HepG2 (cell line): ENCODE results near the gene SYT9. TPM values are rescaled to one million over a fixed set of nuclear protein-coding genes. Genes with fewer than 3 reads are reported as not detected.

Experiments used
- ATAC-seq: fragments of 200-7000 bp; cut with Tn5 transposase; 3 replicates; pipeline ENCODE4 v1.9.1; 2020; ENCODE audit warnings: mild to moderate bottlenecking, moderate library complexity
- BruUV-seq: library from RNA; stranded (reverse); fragments of 400-500 nt; replicated peaks from 2 replicates; lab custom pipeline; 2021; lab: Mats Ljungman, UMichigan
- CTCF ChIA-PET: fragments of 300-600 bp; formaldehyde crosslinking; extraction: SDS; loops from one replicate; lab custom pipeline; 2021; ENCODE audit warnings: low total read pairs, inconsistent platforms, low intra/inter-chr PET ratio; lab: Yijun Ruan, JAX
- POLR2A ChIA-PET: fragments of 350-600 bp; sonication (Branson Sonifier 250); formaldehyde crosslinking; loops from one replicate; lab custom pipeline; 2020; ENCODE audit warnings: antibody characterized with exemption, inconsistent platforms; lab: Yijun Ruan, JAX
- DNase-seq: peaks from one replicate; pipeline ENCODE4 v3.0.0-alpha.2; 2015; ENCODE audit warnings: low spot score
- FAIRE-seq: peaks from 3 replicates; lab custom pipeline; 2011; peaks lifted over from hg19 to GRCh38; lab: Jason Lieb, UNC
- H2AFZ ChIP-seq: one replicate; pipeline ENCODE4 v1.6.1; 2011; ENCODE audit warnings: low read length, inconsistent platforms
- H3K27ac ChIP-seq: fragments of 300-600 bp; 3 replicates; pipeline ENCODE4 v1.8.0; 2011; ENCODE audit warnings: mixed run types, mild to moderate bottlenecking, mixed read lengths, low read length, inconsistent platforms; ENCODE audit not compliant: insufficient read depth; ENCODE audit errors: extremely low read length
- H3K27me3 ChIP-seq, 2 experiments: fragments of 200-600 bp in 1 of 2; 2 replicates in 1 of 2; 3 replicates in 1 of 2; pipeline versions ENCODE4 v1.6.0 to v1.8.0; 2011; ENCODE audit warnings: low read length in 2 of 2, mild to moderate bottlenecking in 2 of 2, moderate library complexity in 2 of 2, inconsistent platforms in 1 of 2; ENCODE audit not compliant: insufficient read depth in 2 of 2, control insufficient read depth in 1 of 2
- H3K36me3 ChIP-seq, 2 experiments: fragments of 200-600 bp in 1 of 2; replicated peaks in 1 of 2; 2 replicates in 1 of 2; 3 replicates in 1 of 2; pipeline versions ENCODE4 v1.5.1 to v1.8.0; 2011; ENCODE audit warnings: low read length in 2 of 2, inconsistent platforms in 1 of 2; ENCODE audit not compliant: insufficient read depth in 2 of 2, control insufficient read depth in 1 of 2
- H3K4me1 ChIP-seq: 2 replicates; pipeline ENCODE4 v1.5.1; 2012; ENCODE audit warnings: low read length, inconsistent platforms; ENCODE audit not compliant: insufficient read depth
- H3K4me2 ChIP-seq: 2 replicates; pipeline ENCODE4 v1.6.0; 2011; ENCODE audit warnings: low read depth, low read length, inconsistent platforms
- H3K4me3 ChIP-seq, 3 experiments: fragments of 200-600 bp in 1 of 3; sonication (generic), shearing (Covaris generic) in 1 of 3; replicated peaks in 1 of 3; 2 replicates each; pipeline ENCODE4 v1.5.1; 2011 to 2016; ENCODE audit warnings: low read length in 3 of 3, inconsistent platforms in 2 of 3, low read depth in 2 of 3, mild to moderate bottlenecking in 2 of 3, control low read depth in 1 of 3, mixed read lengths in 1 of 3; ENCODE audit not compliant: insufficient read depth in 1 of 3
- H3K79me2 ChIP-seq: one replicate; pipeline ENCODE4 v1.6.1; 2011; ENCODE audit warnings: low read length, inconsistent platforms; ENCODE audit not compliant: insufficient read depth
- H3K9ac ChIP-seq: 2 replicates; pipeline ENCODE4 v1.6.0; 2011; ENCODE audit warnings: mild to moderate bottlenecking, low read depth, low read length, inconsistent platforms; ENCODE audit not compliant: insufficient read depth
- H3K9me3 ChIP-seq: 2 replicates; pipeline ENCODE4 v1.5.1; 2012; ENCODE audit warnings: mild to moderate bottlenecking, low read length
- H4K20me1 ChIP-seq: 2 replicates; pipeline ENCODE4 v1.6.0; 2011; ENCODE audit warnings: inconsistent platforms, mild to moderate bottlenecking, low read length, moderate library complexity; ENCODE audit not compliant: insufficient read depth
- MLLT10 ChIP-seq: sonication (generic); formaldehyde crosslinking; IDR thresholded peaks from 2 replicates; pipeline ENCODE4 v1.4.0; 2020; ENCODE audit warnings: missing genetic modification reagents
- ZNF264 ChIP-seq: sonication (generic); formaldehyde crosslinking; IDR thresholded peaks from 2 replicates; pipeline ENCODE4 v1.4.0; 2020; ENCODE audit warnings: missing genetic modification reagents
- ZNF335 ChIP-seq: sonication (generic); formaldehyde crosslinking; IDR thresholded peaks from 2 replicates; pipeline ENCODE4 v1.4.0; 2020; ENCODE audit warnings: missing genetic modification reagents
- ZNF496 ChIP-seq: sonication (generic); formaldehyde crosslinking; IDR thresholded peaks from 2 replicates; pipeline ENCODE4 v1.8.1; 2023; ENCODE audit warnings: mild to moderate bottlenecking, moderate library complexity, missing genetic modification reagents; ENCODE audit not compliant: insufficient replicate concordance
- ZNF546 ChIP-seq: sonication (generic); formaldehyde crosslinking; conservative IDR thresholded peaks from 2 replicates; pipeline ENCODE4 v1.8.1; 2023; ENCODE audit warnings: mild to moderate bottlenecking, missing genetic modification reagents
- WGBS: methylation state at CpG from one replicate; pipeline ENCODE4 v1.1.6; 2017; ENCODE audit warnings: low lambda C conversion rate; 5-methylcytosine and 5-hydroxymethylcytosine counted together
- in situ Hi-C: cut with HindIII; loops from 2 replicates; pipeline ENCODE4 v1.10.0; 2017; ENCODE audit warnings: low pct_unique_long_range_greater_than_20kb; ENCODE audit not compliant: extremely low pct_ligation_motif_present
- intact Hi-C: fragments of 100-400 bp; cut with micrococcal nuclease; formaldehyde crosslinking; loops from one replicate; pipeline ENCODE4 v1.10.0; 2022; ENCODE audit not compliant: unreplicated experiment
- polyA plus RNA-seq, 8 experiments: library from polyadenylated mRNA; depleted of rRNA in 3 of 8; stranded (reverse) in 7 of 8; unstranded in 1 of 8; fragments of >200 nt; fragmentation: Illumina TruSeq in 4 of 8; extraction: Trizol in 4 of 8; gene quantifications; 2 replicates each; pipeline versions ENCODE4 v1.2.1 to v1.2.3, GENCODE V29; 2011 to 2016; ENCODE audit warnings: low read depth in 4 of 8, missing spikeins in 1 of 8, mixed read lengths in 1 of 8; ENCODE audit not compliant: insufficient read depth in 1 of 8
- total RNA-seq, 5 experiments: library from RNA; depleted of rRNA; stranded (reverse); fragments of >200 nt; fragmentation: Illumina TruSeq; extraction: Trizol; gene quantifications; 2 replicates each; pipeline ENCODE4 v1.2.3, GENCODE V29; 2016; ENCODE audit warnings: low read depth in 1 of 5
- TF ChIP-seq, protein P1 (sequence below): sonication (generic); formaldehyde crosslinking; IDR thresholded peaks from 2 replicates; pipeline ENCODE4 v1.4.0; 2020; ENCODE audit warnings: missing genetic modification reagents, mild to moderate bottlenecking, borderline replicate concordance
- TF ChIP-seq, protein P2 (sequence below): sonication (generic); formaldehyde crosslinking; IDR thresholded peaks from 2 replicates; pipeline ENCODE4 v1.4.0; 2020; ENCODE audit warnings: missing genetic modification reagents, low read depth, mild to moderate bottlenecking, borderline replicate concordance

Gene SYT9
- total and polyA plus RNA-seq, 2 of the 13 experiments (the other 11 are each of a cell fraction or from before 2014, with no cell fraction given): not detected

DNA sequence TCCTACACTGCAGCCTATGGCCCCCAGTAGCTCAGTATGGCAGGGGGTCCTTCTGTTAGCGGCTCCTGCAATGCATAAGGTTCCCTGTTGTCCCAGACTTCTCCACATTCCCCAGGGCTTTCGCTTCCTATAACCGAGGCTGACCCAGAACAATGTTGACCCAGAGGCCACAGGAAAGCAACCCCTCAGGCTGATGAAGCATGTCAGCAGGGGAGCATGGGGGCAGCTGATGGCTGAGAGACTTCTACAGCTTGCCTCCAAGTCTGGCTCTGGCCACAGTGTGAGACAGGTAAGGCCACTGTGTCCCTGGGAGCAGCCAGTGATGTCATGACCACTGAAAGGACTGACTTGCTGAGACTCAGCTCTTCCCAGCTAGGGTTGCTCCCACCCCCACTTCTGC, 249.5 kb downstream of the SYT9 start (continued):
- TF ChIP-seq, protein P1, sequence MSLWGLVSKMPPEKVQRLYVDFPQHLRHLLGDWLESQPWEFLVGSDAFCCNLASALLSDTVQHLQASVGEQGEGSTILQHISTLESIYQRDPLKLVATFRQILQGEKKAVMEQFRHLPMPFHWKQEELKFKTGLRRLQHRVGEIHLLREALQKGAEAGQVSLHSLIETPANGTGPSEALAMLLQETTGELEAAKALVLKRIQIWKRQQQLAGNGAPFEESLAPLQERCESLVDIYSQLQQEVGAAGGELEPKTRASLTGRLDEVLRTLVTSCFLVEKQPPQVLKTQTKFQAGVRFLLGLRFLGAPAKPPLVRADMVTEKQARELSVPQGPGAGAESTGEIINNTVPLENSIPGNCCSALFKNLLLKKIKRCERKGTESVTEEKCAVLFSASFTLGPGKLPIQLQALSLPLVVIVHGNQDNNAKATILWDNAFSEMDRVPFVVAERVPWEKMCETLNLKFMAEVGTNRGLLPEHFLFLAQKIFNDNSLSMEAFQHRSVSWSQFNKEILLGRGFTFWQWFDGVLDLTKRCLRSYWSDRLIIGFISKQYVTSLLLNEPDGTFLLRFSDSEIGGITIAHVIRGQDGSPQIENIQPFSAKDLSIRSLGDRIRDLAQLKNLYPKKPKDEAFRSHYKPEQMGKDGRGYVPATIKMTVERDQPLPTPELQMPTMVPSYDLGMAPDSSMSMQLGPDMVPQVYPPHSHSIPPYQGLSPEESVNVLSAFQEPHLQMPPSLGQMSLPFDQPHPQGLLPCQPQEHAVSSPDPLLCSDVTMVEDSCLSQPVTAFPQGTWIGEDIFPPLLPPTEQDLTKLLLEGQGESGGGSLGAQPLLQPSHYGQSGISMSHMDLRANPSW (CRISPR knock-in tag): no peak
- TF ChIP-seq, protein P2, sequence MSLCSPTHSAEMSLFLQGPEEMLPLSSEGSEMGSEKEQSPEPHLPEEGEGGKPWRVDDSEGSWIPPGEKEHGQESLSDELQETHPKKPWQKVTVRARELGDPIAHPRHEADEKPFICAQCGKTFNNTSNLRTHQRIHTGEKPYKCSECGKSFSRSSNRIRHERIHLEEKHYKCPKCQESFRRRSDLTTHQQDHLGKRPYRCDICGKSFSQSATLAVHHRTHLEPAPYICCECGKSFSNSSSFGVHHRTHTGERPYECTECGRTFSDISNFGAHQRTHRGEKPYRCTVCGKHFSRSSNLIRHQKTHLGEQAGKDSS (CRISPR knock-in tag): no peak
- TF ChIP-seq ZNF264 (CRISPR knock-in tag) (no peak), ZNF335 (CRISPR knock-in tag) (no peak), ZNF496 (CRISPR knock-in tag) (no peak), MLLT10 (no peak)
- TF ChIP-seq, all 625 proteins: peak for 0

DNA sequence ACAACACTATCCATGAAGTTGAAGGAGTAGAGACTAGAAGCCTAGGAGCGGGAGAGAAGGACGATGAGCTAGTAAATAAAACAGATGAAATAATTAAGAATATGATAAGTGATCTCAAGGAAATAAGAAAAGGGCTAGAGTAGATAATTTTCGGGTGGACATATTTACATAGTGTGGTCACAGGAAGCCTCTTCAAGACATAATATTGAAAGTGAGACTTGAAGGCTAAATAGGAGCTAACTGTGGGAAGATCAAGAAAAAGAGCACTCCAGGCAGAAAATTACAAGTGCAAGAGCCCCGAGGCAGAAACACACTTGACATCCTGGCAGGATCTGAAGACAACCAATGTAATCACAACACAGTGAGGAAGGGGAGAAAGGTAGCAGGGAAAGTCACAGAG, 250.2 kb downstream of the SYT9 start:
- no peaks in the 10 kb centered on the region for H4K20me1 ChIP-seq
- FAIRE-seq (no peak), ATAC-seq (no peak), DNase-seq (no peak)
- no peak overlapping the region for H3K4me3 ChIP-seq
- in situ Hi-C loops: no loop called here
- TF ChIP-seq ZNF546 (CRISPR knock-in tag): no peak
- no peaks in the 10 kb centered on the region for H3K27me3 ChIP-seq
- 54% methylated on average over 4 of the region's 4 CpGs for WGBS
- CTCF ChIA-PET: no interaction called here
- H3K27ac ChIP-seq: no peak overlapping the region
- H2AFZ ChIP-seq: no peak overlapping the region
- no peak overlapping the region for H3K9ac ChIP-seq
- POLR2A ChIA-PET: no interaction called here
- intact Hi-C loops: no loop called here
- no peaks in the 10 kb centered on the region for H3K9me3 ChIP-seq
- H3K4me2 ChIP-seq: no peak overlapping the region
- no TSS peak for BruUV-seq
- no peaks in the 10 kb centered on the region for H3K79me2 ChIP-seq
- no peaks in the 10 kb centered on the region for H3K36me3 ChIP-seq
- H3K4me1 ChIP-seq: no peaks in the 10 kb centered on the region
